Activated CD4-positive, alpha-beta T cell treated with anti-CD3 and anti-CD28 coated beads for 36 hours (primary cell): ENCODE results near the gene FGFBP3. TPM values are rescaled to one million over a fixed set of nuclear protein-coding genes. Genes with fewer than 3 reads are reported as not detected.

ENCODE experiments used
- ATAC-seq: fragments of 200-7000 bp; cut with Tn5 transposase; one replicate; pipeline ENCODE4 v1.10.0; 2021; ENCODE audit warnings: mild to moderate bottlenecking, moderate library complexity
- CTCF ChIA-PET: fragments of 350-600 bp; sonication (Branson Sonifier 250); formaldehyde crosslinking; loops from one replicate; lab custom pipeline; 2021; ENCODE audit warnings: antibody characterized with exemption; lab: Charles Lee
- POLR2A ChIA-PET: fragments of 350-600 bp; sonication (Branson Sonifier 250); formaldehyde crosslinking; loops from one replicate; lab custom pipeline; 2021; ENCODE audit warnings: antibody characterized with exemption, inconsistent platforms; lab: Charles Lee
- DNase-seq: peaks from one replicate; pipeline ENCODE4 v3.0.0-alpha.2; 2020
- H3K27ac Mint-ChIP-seq: one replicate; pipeline ENCODE4 v1.8.0; 2021; ENCODE audit warnings: mixed read lengths
- H3K27me3 Mint-ChIP-seq: one replicate; pipeline ENCODE4 v1.8.0; 2021; ENCODE audit warnings: mixed read lengths
- H3K36me3 Mint-ChIP-seq: one replicate; pipeline ENCODE4 v1.8.0; 2021; ENCODE audit warnings: low read depth, mixed read lengths
- H3K4me1 Mint-ChIP-seq: one replicate; pipeline ENCODE4 v1.8.0; 2021; ENCODE audit warnings: mixed read lengths
- H3K4me3 Mint-ChIP-seq: one replicate; pipeline ENCODE4 v1.8.0; 2021; ENCODE audit warnings: mild to moderate bottlenecking, moderate library complexity, mixed read lengths
- H3K9me3 Mint-ChIP-seq: one replicate; pipeline ENCODE4 v1.8.0; 2021; ENCODE audit warnings: low read depth, mixed read lengths
- intact Hi-C, 2 experiments: fragments of 100-400 bp; cut with DNase I in 1 of 2; cut with micrococcal nuclease in 1 of 2; formaldehyde crosslinking; loops; one replicate each; pipeline versions ENCODE4 v1.14.2 to v1.15.1; 2022 to 2024; cut with DNase I, micrococcal nuclease
- total RNA-seq, 2 experiments: library from RNA; stranded (reverse); gene quantifications; one replicate each; pipeline ENCODE4 v1.2.3, GENCODE V29; 2021

Gene FGFBP3
- total RNA-seq, 2 experiments from 2014 or later = 1.5 TPM

- DNase-seq (no peak), ATAC-seq (no peak)
- H3K9me3 Mint-ChIP-seq = no peaks in the 10 kb centered on the region
- peaks cover 12% of the 10 kb centered on the region for H3K27me3 Mint-ChIP-seq
- ChIA-PET POLR2A (no interaction called here), CTCF (interaction anchor here (0.8 to 1.2 kb wide), 3 partner anchors 16 to 633 kb away, joined by 3 to 4 read pairs (median 3); no protein-coding TSS in a partner anchor)
- no peak overlapping the region for H3K4me3 Mint-ChIP-seq
- no peak overlapping the region for H3K27ac Mint-ChIP-seq
- no peaks in the 10 kb centered on the region for H3K36me3 Mint-ChIP-seq
- peaks cover 10% of the 10 kb centered on the region for H3K4me1 Mint-ChIP-seq
- intact Hi-C loops = no loop called here
These were observed 25.5 kb downstream of the FGFBP3 start for GRCh38 chr10:91883549-91884444.

GRCh38 chr10:91880310-91880709 is 29.0 kb downstream of the FGFBP3 start:
- POLR2A ChIA-PET = no interaction called here
- H3K36me3 Mint-ChIP-seq = no peaks in the 10 kb centered on the region
- H3K27me3 Mint-ChIP-seq = peaks cover 2% of the 10 kb centered on the region
- CTCF ChIA-PET = interaction anchor here (1.0 kb wide), 1 partner anchor 37 kb away, joined by 3 read pairs; no protein-coding TSS in a partner anchor
- ATAC-seq (no peak), DNase-seq (no peak)
- no peaks in the 10 kb centered on the region for H3K9me3 Mint-ChIP-seq
- H3K27ac Mint-ChIP-seq = no peak overlapping the region
- no peak overlapping the region for H3K4me3 Mint-ChIP-seq
- H3K4me1 Mint-ChIP-seq = no peaks in the 10 kb centered on the region
- intact Hi-C loops = no loop called here

- no peak for DNase-seq
- H3K4me3 Mint-ChIP-seq = no peak overlapping the region
- no peak overlapping the region for H3K27ac Mint-ChIP-seq
- POLR2A ChIA-PET = no interaction called here
- no peaks in the 10 kb centered on the region for H3K9me3 Mint-ChIP-seq
- intact Hi-C loops = no loop called here
- no peaks in the 10 kb centered on the region for H3K4me1 Mint-ChIP-seq
- no peaks in the 10 kb centered on the region for H3K36me3 Mint-ChIP-seq
- H3K27me3 Mint-ChIP-seq = no peaks in the 10 kb centered on the region
- CTCF ChIA-PET = interaction anchor here (1.0 kb wide), 1 partner anchor 37 kb away, joined by 3 read pairs; no protein-coding TSS in a partner anchor
- no peak for ATAC-seq
These were observed 29.6 kb downstream of the FGFBP3 start for GRCh38 chr10:91879515-91880170.

- Mint-ChIP-seq H3K9me3 (no peaks in the 10 kb centered on the region), H3K27me3 (no peaks in the 10 kb centered on the region), H3K36me3 (no peaks in the 10 kb centered on the region), H3K27ac (no peak overlapping the region), H3K4me3 (no peak overlapping the region), H3K4me1 (no peaks in the 10 kb centered on the region)
- intact Hi-C loops = no loop called here
- CTCF ChIA-PET = interaction anchor here (0.6 kb wide), 1 partner anchor 39 kb away, joined by 3 read pairs; no protein-coding TSS in a partner anchor
- ATAC-seq (peak; percentile 63), DNase-seq (no peak)
- POLR2A ChIA-PET = no interaction called here
These were observed 33.5 kb downstream of the FGFBP3 start for GRCh38 chr10:91875779-91876178.

- no peaks in the 10 kb centered on the region for H3K9me3 Mint-ChIP-seq
- H3K4me3 Mint-ChIP-seq = no peak overlapping the region
- DNase-seq = no peak
- intact Hi-C loops = no loop called here
- no peaks in the 10 kb centered on the region for H3K27me3 Mint-ChIP-seq
- no peaks in the 10 kb centered on the region for H3K36me3 Mint-ChIP-seq
- no peaks in the 10 kb centered on the region for H3K4me1 Mint-ChIP-seq
- no peak overlapping the region for H3K27ac Mint-ChIP-seq
- no peak for ATAC-seq
- ChIA-PET POLR2A (no interaction called here), CTCF (no interaction called here)
These were observed 34.1 kb downstream of the FGFBP3 start for GRCh38 chr10:91875156-91875555.

- CTCF ChIA-PET = interaction anchor here (0.7 to 1.4 kb wide), 2 partner anchors 47 to 106 kb away, joined by 3 to 8 read pairs; no protein-coding TSS in a partner anchor
- Mint-ChIP-seq H3K9me3 (no peaks in the 10 kb centered on the region), H3K27me3 (no peaks in the 10 kb centered on the region), H3K27ac (no peak overlapping the region), H3K36me3 (peaks cover 26% of the 10 kb centered on the region), H3K4me3 (no peak overlapping the region), H3K4me1 (peaks cover 5% of the 10 kb centered on the region)
- intact Hi-C loops = no loop called here
- POLR2A ChIA-PET = interaction anchor here (0.6 kb wide), 1 partner anchor 98 kb away, joined by 5 read pairs; no protein-coding TSS in a partner anchor
- DNase-seq = no peak
- ATAC-seq = no peak
These were observed 43.7 kb downstream of the FGFBP3 start for GRCh38 chr10:91865562-91866081.

GRCh38 chr10:91864744-91865143 is 44.5 kb downstream of the FGFBP3 start:
- H3K27ac Mint-ChIP-seq = no peak overlapping the region
- no peak overlapping the region for H3K4me3 Mint-ChIP-seq
- ATAC-seq (peak; percentile 60), DNase-seq (no peak)
- POLR2A ChIA-PET = interaction anchor here (0.6 kb wide), 2 partner anchors 99 to 146 kb away, joined by 4 to 5 read pairs; no protein-coding TSS in a partner anchor
- H3K9me3 Mint-ChIP-seq = no peaks in the 10 kb centered on the region
- H3K4me1 Mint-ChIP-seq = peaks cover 5% of the 10 kb centered on the region
- H3K27me3 Mint-ChIP-seq = no peaks in the 10 kb centered on the region
- intact Hi-C loops = no loop called here
- CTCF ChIA-PET = interaction anchor here (0.7 to 1.4 kb wide), 3 partner anchors 28 to 105 kb away, joined by 3 to 8 read pairs (median 5); no protein-coding TSS in a partner anchor
- H3K36me3 Mint-ChIP-seq = peaks cover 27% of the 10 kb centered on the region

GRCh38 chr10:91864099-91864498 is 45.2 kb downstream of the FGFBP3 start:
- ATAC-seq = no peak
- intact Hi-C loops = no loop called here
- Mint-ChIP-seq H3K27ac (no peak overlapping the region), H3K9me3 (no peaks in the 10 kb centered on the region), H3K4me3 (no peak overlapping the region), H3K36me3 (peaks cover 27% of the 10 kb centered on the region), H3K4me1 (peaks cover 5% of the 10 kb centered on the region), H3K27me3 (no peaks in the 10 kb centered on the region)
- CTCF ChIA-PET = interaction anchor here (0.6 to 1.3 kb wide), 3 partner anchors 20 to 86 kb away, joined by 4 to 5 read pairs (median 5); no protein-coding TSS in a partner anchor
- POLR2A ChIA-PET = no interaction called here
- no peak for DNase-seq

GRCh38 chr10:91860885-91861284 is 48.4 kb downstream of the FGFBP3 start:
- Mint-ChIP-seq H3K9me3 (no peaks in the 10 kb centered on the region), H3K27me3 (no peaks in the 10 kb centered on the region), H3K27ac (no peak overlapping the region), H3K36me3 (peaks cover 39% of the 10 kb centered on the region), H3K4me3 (no peak overlapping the region), H3K4me1 (peaks cover 5% of the 10 kb centered on the region)
- DNase-seq (no peak), ATAC-seq (no peak)
- ChIA-PET POLR2A (no interaction called here), CTCF (interaction anchor here (1.4 kb wide), 1 partner anchor 12 kb away, joined by 5 read pairs; no protein-coding TSS in a partner anchor)
- intact Hi-C loops = no loop called here

GRCh38 chr10:91856637-91857036 is 52.6 kb downstream of the FGFBP3 start:
- ATAC-seq = no peak
- POLR2A ChIA-PET = interaction anchor here (0.7 kb wide), 1 partner anchor 53 kb away, joined by 5 read pairs; no protein-coding TSS in a partner anchor
- H3K4me3 Mint-ChIP-seq = no peak overlapping the region
- H3K27me3 Mint-ChIP-seq = no peaks in the 10 kb centered on the region
- no peak for DNase-seq
- CTCF ChIA-PET = interaction anchor here (0.7 to 1.5 kb wide), 3 partner anchors 12 to 98 kb away, joined by 3 to 11 read pairs (median 4); no protein-coding TSS in a partner anchor
- intact Hi-C loops = loop anchor here (5.0 kb wide), 2 partner anchors 39 to 99 kb away; no protein-coding TSS in a partner anchor
- H3K27ac Mint-ChIP-seq = no peak overlapping the region
- H3K9me3 Mint-ChIP-seq = no peaks in the 10 kb centered on the region
- peaks cover 26% of the 10 kb centered on the region for H3K36me3 Mint-ChIP-seq
- no peaks in the 10 kb centered on the region for H3K4me1 Mint-ChIP-seq
